NCI-H2227 treated with DMSO at 0.1 percent for 48 hours (cell line): Measurements from ENCODE around the gene SLC9A3.
A peak's percentile ranks its signal among the peaks of the same experiment; 100 is the strongest.

Experiments used
- DNase-seq: peaks from one replicate; lab custom pipeline; 2025; lab: John Stamatoyannopoulos, UW

Gene SLC9A3

GRCh38 chr5:442335-443238 is 81.7 kb downstream of the SLC9A3 start, which contains the start of gene EXOC3:
Gene EXOC3 (plus strand): TSS chr5:443176. CDS start chr5:446206, 3,030 bp downstream.
- peak; percentile 63 for DNase-seq

GRCh38 chr5:441996-442334 is 82.3 kb downstream of the SLC9A3 start:
- DNase-seq: no peak

- no peak for DNase-seq
Observed at GRCh38 chr5:440401-441201, 83.6 kb downstream of the SLC9A3 start.

- no peak for DNase-seq
Observed at GRCh38 chr5:439636-440035, 84.6 kb downstream of the SLC9A3 start.

GRCh38 chr5:439181-439580 is 85.1 kb downstream of the SLC9A3 start:
- DNase-seq: no peak

- no peak for DNase-seq
Observed at GRCh38 chr5:438481-438981, 85.7 kb downstream of the SLC9A3 start.

GRCh38 chr5:437281-437771 is 86.9 kb downstream of the SLC9A3 start:
- no peak for DNase-seq

- no peak for DNase-seq
Observed at GRCh38 chr5:436641-436975, 87.6 kb downstream of the SLC9A3 start.

GRCh38 chr5:435961-436640 is 88.1 kb downstream of the SLC9A3 start:
- DNase-seq: no peak

- no peak for DNase-seq
Observed at GRCh38 chr5:435156-435790, 89.0 kb downstream of the SLC9A3 start.

- no peak for DNase-seq
Observed at GRCh38 chr5:434443-435146, 89.7 kb downstream of the SLC9A3 start.

- DNase-seq: no peak
Observed at GRCh38 chr5:433836-434235, 90.4 kb downstream of the SLC9A3 start.

GRCh38 chr5:432928-433791 is 91.1 kb downstream of the SLC9A3 start:
- DNase-seq: no peak

GRCh38 chr5:432201-432927 is 91.9 kb downstream of the SLC9A3 start:
- no peak for DNase-seq

GRCh38 chr5:431711-432050 is 92.6 kb downstream of the SLC9A3 start:
- DNase-seq: no peak

GRCh38 chr5:431001-431710 is 93.1 kb downstream of the SLC9A3 start:
- no peak for DNase-seq

GRCh38 chr5:430214-430925 is 93.9 kb downstream of the SLC9A3 start:
- no peak for DNase-seq

- DNase-seq: no peak
Observed at GRCh38 chr5:429453-430188, 94.6 kb downstream of the SLC9A3 start.
